ENCODE data around the gene ZSCAN10.

The ZSCAN10 gene

GRCh38 chr16:3101018-3101840 is 2.1 kb upstream of the ZSCAN10 start:
- TF ChIP-seq SIN3A (IDR thresholded peaks at IDR 0.05; ENCODE audit: borderline replicate concordance, insufficient read depth, low read length) (no peak), REST (IDR thresholded peaks at IDR 0.05; ENCODE audit: insufficient read depth in 1 of 2, low read depth in 2 of 2, low read length in 2 of 2) (no peak), FOXP2 (optimal IDR thresholded peaks at IDR 0.05; ENCODE audit: borderline replicate concordance, extremely low read depth, extremely low read length, insufficient read depth) (no peak), POLR2AphosphoS5 (IDR thresholded peaks at IDR 0.05; ENCODE audit: low read depth, low read length) (no peak), TAF1 (IDR thresholded peaks at IDR 0.05; ENCODE audit: borderline replicate concordance, insufficient read depth, low read length) (no peak)

- no peak for TF ChIP-seq SIN3A (IDR thresholded peaks at IDR 0.05; ENCODE audit: borderline replicate concordance, insufficient read depth, low read length)
- TF ChIP-seq TAF1 (IDR thresholded peaks at IDR 0.05; ENCODE audit: borderline replicate concordance, insufficient read depth, low read length): no peak
- no peak for TF ChIP-seq FOXP2 (optimal IDR thresholded peaks at IDR 0.05; ENCODE audit: borderline replicate concordance, extremely low read depth, extremely low read length, insufficient read depth)
- no peak for TF ChIP-seq REST (IDR thresholded peaks at IDR 0.05; ENCODE audit: insufficient read depth in 1 of 2, low read depth in 2 of 2, low read length in 2 of 2)
- no peak for TF ChIP-seq POLR2AphosphoS5 (IDR thresholded peaks at IDR 0.05; ENCODE audit: low read depth, low read length)
Measured at GRCh38 chr16:3099732-3100499, 822 bp upstream of the ZSCAN10 start.

GRCh38 chr16:3099395-3099731 is 269 bp upstream of the ZSCAN10 start:
- TF ChIP-seq POLR2AphosphoS5 (IDR thresholded peaks at IDR 0.05; ENCODE audit: low read depth, low read length) (no peak), FOXP2 (optimal IDR thresholded peaks at IDR 0.05; ENCODE audit: borderline replicate concordance, extremely low read depth, extremely low read length, insufficient read depth) (no peak), REST (IDR thresholded peaks at IDR 0.05; ENCODE audit: insufficient read depth in 1 of 2, low read depth in 2 of 2, low read length in 2 of 2) (no peak), TAF1 (IDR thresholded peaks at IDR 0.05; ENCODE audit: borderline replicate concordance, insufficient read depth, low read length) (no peak), SIN3A (IDR thresholded peaks at IDR 0.05; ENCODE audit: borderline replicate concordance, insufficient read depth, low read length) (no peak)

- TF ChIP-seq REST (IDR thresholded peaks at IDR 0.05; ENCODE audit: insufficient read depth in 1 of 2, low read depth in 2 of 2, low read length in 2 of 2): no peak
Measured at GRCh38 chr16:3097266-3097665, 1.8 kb downstream of the ZSCAN10 start.

All from PFSK-1 (cell line).